NCI-H2227 (cell line): ENCODE data around the gene FBRSL1.
"Not testable (repeated sequence)": the region's sequence is repeated elsewhere in the genome, so short reads cannot be mapped to it uniquely, and the experiment has no call there.

Experiments
- DNase-seq: peaks from one replicate; lab custom pipeline; 2025; ENCODE audit not compliant: unreplicated experiment; lab: John Stamatoyannopoulos, UW

FBRSL1 gene

GRCh38 chr12:132470397-132470796 lies 19.6 kb upstream of the FBRSL1 start:
- no peak for DNase-seq

- no peak for DNase-seq
These were observed 18.7 kb upstream of the FBRSL1 start for GRCh38 chr12:132471011-132471857.

- no peak for DNase-seq
These were observed 18.1 kb upstream of the FBRSL1 start for GRCh38 chr12:132471858-132472255.

- DNase-seq = no peak
These were observed 17.6 kb upstream of the FBRSL1 start for GRCh38 chr12:132472386-132472785.

- no peak for DNase-seq
These were observed 15.7 kb upstream of the FBRSL1 start for GRCh38 chr12:132474237-132474741.

GRCh38 chr12:132474799-132475303 lies 15.1 kb upstream of the FBRSL1 start:
- not testable (repeated sequence) for DNase-seq

- no peak for DNase-seq
These were observed 14.5 kb upstream of the FBRSL1 start for GRCh38 chr12:132475304-132476037.

GRCh38 chr12:132476038-132476414 lies 13.9 kb upstream of the FBRSL1 start:
- no peak for DNase-seq

GRCh38 chr12:132476421-132476820 lies 13.5 kb upstream of the FBRSL1 start:
- DNase-seq = no peak

GRCh38 chr12:132477017-132477702 lies 12.8 kb upstream of the FBRSL1 start:
- no peak for DNase-seq

- no peak for DNase-seq
These were observed 12.1 kb upstream of the FBRSL1 start for GRCh38 chr12:132477703-132478432.

GRCh38 chr12:132478433-132478803 lies 11.5 kb upstream of the FBRSL1 start:
- DNase-seq = no peak

GRCh38 chr12:132478845-132479244 lies 11.1 kb upstream of the FBRSL1 start:
- DNase-seq = no peak

GRCh38 chr12:132479291-132479690 lies 10.7 kb upstream of the FBRSL1 start:
- no peak for DNase-seq

GRCh38 chr12:132479938-132480622 lies 9.9 kb upstream of the FBRSL1 start:
- no peak for DNase-seq

- DNase-seq = no peak
These were observed 9.3 kb upstream of the FBRSL1 start for GRCh38 chr12:132480623-132481132.

GRCh38 chr12:132481345-132481744 lies 8.6 kb upstream of the FBRSL1 start:
- DNase-seq = no peak

- no peak for DNase-seq
These were observed 7.9 kb upstream of the FBRSL1 start for GRCh38 chr12:132481771-132482745.

GRCh38 chr12:132482771-132483170 lies 7.2 kb upstream of the FBRSL1 start:
- DNase-seq = no peak
